Adrenal gland (tissue), 5 donors: ENCODE measurements around the gene AKR1C8.

Experiments used
- POLR2A ChIP-seq, 2 donors: fragments of 450-650 bp; IDR thresholded peaks; one replicate each; pipeline ENCODE4 v1.6.1; 2017; ENCODE audit warnings: antibody characterized with exemption in 2 of 2, mild to moderate bottlenecking in 2 of 2, moderate library complexity in 1 of 2
- TF ChIP-seq, protein P1 (sequence below), 6 experiments: fragments of 450-650 bp in 4 of 6; fragments of 200-600 bp in 2 of 6; sonication (generic) in 1 of 6; IDR thresholded peaks; 1 replicate in 5 of 6; 2 replicates in 1 of 6; pipeline versions ENCODE4 v1.5.1 to v1.8.0; 2016 to 2021; ENCODE audit warnings: antibody characterized with exemption in 6 of 6, mild to moderate bottlenecking in 2 of 6, moderate library complexity in 1 of 6
- donor health status: DM: no; HTN: no; CAD: no.

DNA sequence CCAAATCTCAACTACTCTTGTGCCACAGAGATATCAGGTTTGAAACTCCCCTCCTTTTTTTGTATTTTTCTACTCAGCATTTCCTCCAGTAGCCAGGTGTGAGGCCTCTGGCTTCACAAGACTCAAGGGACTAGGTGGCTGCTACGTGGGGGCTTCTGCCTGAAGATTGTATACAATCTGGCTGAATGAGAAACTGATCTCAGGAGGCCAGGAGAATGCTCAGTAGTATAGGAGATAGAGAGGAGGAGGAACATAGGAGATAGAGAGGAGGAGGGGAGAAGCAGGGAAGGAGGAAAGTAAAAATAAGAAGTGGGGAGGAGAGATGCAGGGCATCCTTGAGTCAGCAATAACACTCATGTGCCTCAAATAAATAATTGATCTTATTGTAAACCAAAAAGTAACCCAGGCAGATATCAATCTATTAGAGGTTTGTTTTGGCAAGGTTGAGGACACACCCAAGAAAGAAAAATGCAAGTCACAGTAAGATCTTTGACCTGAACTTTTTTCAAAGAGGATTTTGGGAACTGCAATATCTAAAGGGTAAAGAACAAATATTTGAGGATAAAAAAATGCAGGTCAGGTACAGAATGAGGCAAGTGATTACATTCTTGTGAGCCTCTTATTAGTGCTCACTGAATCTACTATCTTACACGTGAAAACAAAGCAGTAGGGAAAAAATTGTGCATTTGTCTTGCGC, 36.8 kb downstream of the AKR1C8 start:
- TF ChIP-seq, protein P1, sequence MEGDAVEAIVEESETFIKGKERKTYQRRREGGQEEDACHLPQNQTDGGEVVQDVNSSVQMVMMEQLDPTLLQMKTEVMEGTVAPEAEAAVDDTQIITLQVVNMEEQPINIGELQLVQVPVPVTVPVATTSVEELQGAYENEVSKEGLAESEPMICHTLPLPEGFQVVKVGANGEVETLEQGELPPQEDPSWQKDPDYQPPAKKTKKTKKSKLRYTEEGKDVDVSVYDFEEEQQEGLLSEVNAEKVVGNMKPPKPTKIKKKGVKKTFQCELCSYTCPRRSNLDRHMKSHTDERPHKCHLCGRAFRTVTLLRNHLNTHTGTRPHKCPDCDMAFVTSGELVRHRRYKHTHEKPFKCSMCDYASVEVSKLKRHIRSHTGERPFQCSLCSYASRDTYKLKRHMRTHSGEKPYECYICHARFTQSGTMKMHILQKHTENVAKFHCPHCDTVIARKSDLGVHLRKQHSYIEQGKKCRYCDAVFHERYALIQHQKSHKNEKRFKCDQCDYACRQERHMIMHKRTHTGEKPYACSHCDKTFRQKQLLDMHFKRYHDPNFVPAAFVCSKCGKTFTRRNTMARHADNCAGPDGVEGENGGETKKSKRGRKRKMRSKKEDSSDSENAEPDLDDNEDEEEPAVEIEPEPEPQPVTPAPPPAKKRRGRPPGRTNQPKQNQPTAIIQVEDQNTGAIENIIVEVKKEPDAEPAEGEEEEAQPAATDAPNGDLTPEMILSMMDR (IDR thresholded peaks at IDR 0.05), result no peak
- no peak for TF ChIP-seq POLR2A (IDR thresholded peaks at IDR 0.05)
